Glutamatergic neuron (in vitro differentiated cells): ENCODE measurements around the gene HSPB8. TPM values are rescaled to one million over a fixed set of nuclear protein-coding genes. Genes with fewer than 3 reads are reported as not detected.

Experiments used
- DNase-seq: peaks from one replicate; pipeline ENCODE4 v3.0.0; 2022
- H3K27ac Mint-ChIP-seq: one replicate; pipeline ENCODE4 v1.8.0; 2020; ENCODE audit warnings: mild to moderate bottlenecking, mixed read lengths, inconsistent platforms; ENCODE audit not compliant: unreplicated experiment
- H3K27me3 Mint-ChIP-seq: one replicate; pipeline ENCODE4 v1.8.0; 2020; ENCODE audit warnings: mild to moderate bottlenecking, moderate library complexity, mixed read lengths, inconsistent platforms; ENCODE audit not compliant: unreplicated experiment
- H3K36me3 Mint-ChIP-seq: one replicate; pipeline ENCODE4 v1.8.0; 2020; ENCODE audit warnings: mild to moderate bottlenecking, mixed read lengths, inconsistent platforms; ENCODE audit not compliant: unreplicated experiment
- H3K4me1 Mint-ChIP-seq: one replicate; pipeline ENCODE4 v1.8.0; 2020; ENCODE audit warnings: mild to moderate bottlenecking, low read depth, mixed read lengths, inconsistent platforms; ENCODE audit not compliant: unreplicated experiment
- H3K4me3 Mint-ChIP-seq: one replicate; pipeline ENCODE4 v1.8.0; 2020; ENCODE audit warnings: mild to moderate bottlenecking, mixed read lengths, inconsistent platforms; ENCODE audit not compliant: unreplicated experiment
- H3K9me3 Mint-ChIP-seq: one replicate; pipeline ENCODE4 v1.8.0; 2020; ENCODE audit warnings: mild to moderate bottlenecking, moderate library complexity, mixed read lengths, inconsistent platforms; ENCODE audit not compliant: unreplicated experiment
- total RNA-seq: library from RNA; stranded (reverse); fragmentation: NEBNext Ultra II Directional; extraction: Animal tissue kit (Norgen Biotek cat#: 25700); gene quantifications from one replicate; pipeline ENCODE4 v1.2.1, GENCODE V29; 2021; ENCODE audit not compliant: unreplicated experiment
- TF ChIP-seq, protein P1 (sequence below): fragments of 200-600 bp; sonication (generic); IDR thresholded peaks from one replicate; pipeline ENCODE4 v1.5.0; 2021; ENCODE audit not compliant: partially characterized antibody, unreplicated experiment

HSPB8 gene
- total RNA-seq, 1 donor from 2014 or later, result 0.32 TPM

DNA sequence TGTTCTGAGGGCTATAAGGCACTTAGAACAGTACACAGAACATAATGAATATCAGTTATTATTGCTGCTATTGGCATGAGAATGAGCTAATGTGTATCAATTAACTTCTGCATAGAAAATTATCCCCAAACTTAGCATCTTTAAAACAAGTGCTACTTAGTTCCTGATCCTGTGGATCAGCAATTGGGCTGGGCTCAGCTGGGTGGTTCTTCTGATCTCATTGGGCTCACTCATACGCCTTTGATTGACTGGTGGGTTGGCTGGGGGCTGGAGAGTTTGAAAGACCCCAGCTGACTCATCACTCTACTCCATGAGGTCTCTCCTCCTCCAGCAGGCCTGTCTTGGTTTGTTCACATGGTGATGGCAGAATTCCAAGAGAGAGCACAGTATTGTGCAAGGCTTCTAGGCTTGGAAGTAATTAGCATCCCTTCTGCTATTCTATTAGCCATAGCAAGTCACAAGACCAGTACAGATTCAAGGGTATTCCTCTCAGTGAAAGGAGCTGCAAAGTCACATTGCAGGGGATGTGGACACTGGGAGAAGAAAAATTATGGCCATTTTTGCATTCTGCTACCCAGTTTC, 27.2 kb upstream of the HSPB8 start:
- Mint-ChIP-seq H3K4me1 (peaks cover 5% of the 10 kb centered on the region), H3K4me3 (no peak overlapping the region), H3K36me3 (peaks cover 28% of the 10 kb centered on the region), H3K9me3 (peaks cover 10% of the 10 kb centered on the region), H3K27ac (no peak overlapping the region), H3K27me3 (peaks cover 13% of the 10 kb centered on the region)
- no peak for DNase-seq
- TF ChIP-seq, protein P1, sequence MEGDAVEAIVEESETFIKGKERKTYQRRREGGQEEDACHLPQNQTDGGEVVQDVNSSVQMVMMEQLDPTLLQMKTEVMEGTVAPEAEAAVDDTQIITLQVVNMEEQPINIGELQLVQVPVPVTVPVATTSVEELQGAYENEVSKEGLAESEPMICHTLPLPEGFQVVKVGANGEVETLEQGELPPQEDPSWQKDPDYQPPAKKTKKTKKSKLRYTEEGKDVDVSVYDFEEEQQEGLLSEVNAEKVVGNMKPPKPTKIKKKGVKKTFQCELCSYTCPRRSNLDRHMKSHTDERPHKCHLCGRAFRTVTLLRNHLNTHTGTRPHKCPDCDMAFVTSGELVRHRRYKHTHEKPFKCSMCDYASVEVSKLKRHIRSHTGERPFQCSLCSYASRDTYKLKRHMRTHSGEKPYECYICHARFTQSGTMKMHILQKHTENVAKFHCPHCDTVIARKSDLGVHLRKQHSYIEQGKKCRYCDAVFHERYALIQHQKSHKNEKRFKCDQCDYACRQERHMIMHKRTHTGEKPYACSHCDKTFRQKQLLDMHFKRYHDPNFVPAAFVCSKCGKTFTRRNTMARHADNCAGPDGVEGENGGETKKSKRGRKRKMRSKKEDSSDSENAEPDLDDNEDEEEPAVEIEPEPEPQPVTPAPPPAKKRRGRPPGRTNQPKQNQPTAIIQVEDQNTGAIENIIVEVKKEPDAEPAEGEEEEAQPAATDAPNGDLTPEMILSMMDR, result no peak

DNA sequence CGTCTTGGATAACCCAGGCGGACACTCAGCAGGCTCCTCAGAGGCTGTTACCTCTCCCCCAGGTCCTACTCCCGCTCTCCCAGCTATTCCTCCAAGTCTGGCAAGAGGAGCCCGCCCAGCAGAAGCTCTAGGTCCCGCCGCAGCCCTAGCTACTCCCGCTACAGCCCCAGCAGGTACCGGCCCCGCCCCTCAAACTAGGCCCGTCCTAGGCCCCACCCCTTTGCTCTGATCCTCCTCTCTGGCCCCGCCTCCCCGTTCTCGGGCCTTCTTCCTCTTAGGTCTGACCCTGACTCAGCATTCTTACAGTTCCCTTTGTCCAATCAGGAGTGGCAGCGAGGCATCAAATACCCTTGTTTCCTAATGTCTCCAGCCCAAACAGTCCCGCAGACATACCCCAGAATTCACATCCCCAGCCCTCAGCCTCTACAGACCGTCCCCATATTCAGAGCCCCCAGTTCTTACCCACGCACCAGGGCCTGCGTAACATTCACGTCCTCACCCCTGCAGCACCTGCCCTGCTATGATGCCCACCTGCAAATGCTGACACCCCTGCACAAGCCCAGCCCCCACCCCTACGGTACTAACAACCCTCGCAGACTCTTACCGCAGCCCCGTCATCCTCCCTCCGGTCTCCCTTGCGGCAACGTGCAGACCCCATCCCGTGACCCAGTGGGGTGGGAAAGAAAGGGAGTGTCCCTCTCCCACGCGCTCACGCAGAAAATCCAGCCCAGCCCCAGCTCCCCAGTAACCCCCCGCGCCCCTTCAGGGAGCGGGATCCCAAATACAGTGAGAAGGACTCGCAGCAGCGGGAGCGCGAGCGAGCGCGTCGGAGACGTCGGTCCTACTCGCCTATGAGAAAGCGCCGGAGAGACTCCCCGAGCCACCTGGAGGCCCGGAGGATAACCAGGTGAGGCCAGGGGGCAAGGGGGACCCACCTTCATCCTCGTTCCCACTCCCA, 25.0 kb upstream of the HSPB8 start:
- Mint-ChIP-seq H3K9me3 (peaks cover 15% of the 10 kb centered on the region), H3K36me3 (peaks cover 28% of the 10 kb centered on the region), H3K4me1 (peaks cover 8% of the 10 kb centered on the region), H3K4me3 (peak overlapping the region; percentile 41), H3K27me3 (peaks cover 10% of the 10 kb centered on the region), H3K27ac (peak overlapping the region; percentile 72)
- peak; percentile 82 for DNase-seq
- TF ChIP-seq, protein P1, result no peak

DNA sequence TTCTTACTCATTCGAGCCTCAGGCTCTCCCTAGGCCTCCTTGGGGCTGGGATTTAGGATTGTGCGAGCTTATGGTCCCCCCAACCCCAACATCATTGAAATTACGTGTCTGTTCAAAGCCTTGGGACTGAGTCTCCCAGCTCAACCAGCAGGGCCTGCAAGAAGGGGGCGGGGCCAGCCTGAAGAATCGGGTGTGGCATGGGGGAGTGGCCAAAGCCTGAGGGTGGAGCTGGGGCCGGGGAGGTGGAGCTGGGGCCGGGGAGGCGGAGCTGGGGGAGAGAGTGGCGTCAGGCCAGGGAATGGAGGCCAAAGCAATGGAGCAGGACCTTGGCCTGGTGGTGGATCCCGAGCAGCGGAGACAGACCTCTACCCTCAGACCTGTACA, 24.3 kb upstream of the HSPB8 start:
- TF ChIP-seq, protein P1, result no peak
- Mint-ChIP-seq H3K9me3 (peaks cover 15% of the 10 kb centered on the region), H3K27me3 (peaks cover 10% of the 10 kb centered on the region), H3K36me3 (peaks cover 26% of the 10 kb centered on the region), H3K4me1 (peaks cover 15% of the 10 kb centered on the region), H3K27ac (no peak overlapping the region), H3K4me3 (no peak overlapping the region)
- DNase-seq, result peak; percentile 78

DNA sequence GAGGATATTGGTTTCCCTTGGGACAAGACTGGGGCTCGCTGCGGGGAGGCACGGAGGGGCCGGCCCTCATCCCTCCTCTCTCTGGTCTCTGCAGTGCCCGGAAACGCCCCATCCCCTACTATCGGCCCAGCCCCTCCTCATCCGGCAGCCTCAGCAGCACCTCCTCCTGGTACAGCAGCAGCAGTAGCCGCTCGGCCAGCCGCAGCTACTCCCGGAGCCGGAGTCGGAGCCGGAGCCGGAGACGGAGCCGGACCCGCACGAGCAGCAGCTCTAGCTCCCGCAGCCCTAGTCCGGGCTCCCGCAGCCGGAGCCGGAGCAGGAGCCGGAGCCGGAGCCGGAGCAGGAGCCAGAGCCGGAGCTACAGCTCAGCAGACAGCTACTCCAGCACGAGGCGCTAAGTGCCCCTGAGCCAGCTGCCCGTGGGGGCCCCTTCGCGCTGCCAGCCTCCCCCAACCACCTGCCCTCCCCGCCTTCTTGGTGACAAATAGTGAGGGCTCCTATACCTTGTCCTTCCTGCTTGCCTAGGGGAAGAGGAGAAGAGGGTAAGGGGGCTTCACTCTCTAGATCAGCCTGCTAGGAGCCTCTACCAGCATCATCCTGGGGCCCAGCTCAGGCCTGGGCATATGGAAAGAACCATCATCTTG, 22.2 kb upstream of the HSPB8 start:
- H3K9me3 Mint-ChIP-seq, result peaks cover 19% of the 10 kb centered on the region
- TF ChIP-seq, protein P1, result no peak
- H3K4me1 Mint-ChIP-seq, result peaks cover 26% of the 10 kb centered on the region
- H3K27ac Mint-ChIP-seq, result no peak overlapping the region
- H3K36me3 Mint-ChIP-seq, result peaks cover 10% of the 10 kb centered on the region
- peak; percentile 59 for DNase-seq
- peaks cover 15% of the 10 kb centered on the region for H3K27me3 Mint-ChIP-seq
- no peak overlapping the region for H3K4me3 Mint-ChIP-seq
